Epithelial cell of umbilical artery (primary cell): Measurements from ENCODE around the gene RAC2. TPM values are rescaled to one million over a fixed set of nuclear protein-coding genes. Genes with fewer than 3 reads are reported as not detected.

ENCODE experiments used
- total RNA-seq: library from RNA; depleted of rRNA; stranded (reverse); fragments of >200 nt; gene quantifications from 2 replicates; pipeline ENCODE4 v1.2.3, GENCODE V29; 2014

The RAC2 gene
- 8.8 and 19.5 TPM in 2 replicates for total RNA-seq

GRCh38 chr22:37244114-37244921, at the start of gene RAC2:
RAC2 (minus strand) TSS chr22:37244269; CDS start chr22:37244148, 121 bp downstream.

GRCh38 chr22:37282385-37282677, 38.3 kb upstream of the RAC2 start, which contains the start of gene CYTH4:
CYTH4 (plus strand) TSS chr22:37282508; CDS start chr22:37282570, 62 bp downstream.

GRCh38 chr22:37212174-37212906, 31.7 kb downstream of the RAC2 start, which contains the start of gene SSTR3:
SSTR3 (minus strand) TSS chr22:37212477; CDS start chr22:37207803, 4,674 bp downstream.

GRCh38 chr22:37187891-37188761, 55.9 kb downstream of the RAC2 start, which contains the start of gene C1QTNF6:
C1QTNF6 (minus strand) TSS chr22:37188247; CDS start chr22:37188213, 34 bp downstream.

Other genes starting within 250 kb of the RAC2 start
- 83.5 and 89.5 TPM in 2 replicates for gene TST, start 224.8 kb downstream of the RAC2 start, total RNA-seq
- 137 and 154 TPM in 2 replicates for gene MPST, start 224.5 kb downstream of the RAC2 start, total RNA-seq
- gene KCTD17, start 192.5 kb downstream of the RAC2 start, total RNA-seq, result 31.5 and 39.5 TPM in 2 replicates
- gene TMPRSS6, start 134.6 kb downstream of the RAC2 start, total RNA-seq, result not detected in 2 replicates
- gene IL2RB, start 94.4 kb downstream of the RAC2 start, total RNA-seq, result under 0.01 TPM in 1 of 2 replicates, not detected in the other
- 11.9 and 13.6 TPM in 2 replicates for gene C1QTNF6, start 56.0 kb downstream of the RAC2 start, total RNA-seq
- not detected in 2 replicates for gene SSTR3, start 31.8 kb downstream of the RAC2 start, total RNA-seq
- gene CYTH4, start 38.2 kb upstream of the RAC2 start, total RNA-seq, result 0.15 TPM in 1 of 2 replicates, not detected in the other
- gene ELFN2, start 183.2 kb upstream of the RAC2 start, total RNA-seq, result under 0.01 TPM in 2 replicates
- 84.5 and 132 TPM in 2 replicates for gene MFNG, start 242.1 kb upstream of the RAC2 start, total RNA-seq